Effector memory CD8-positive, alpha-beta T cell (primary cell): ENCODE measurements around the gene ZNF444.
"Not testable (repeated sequence)": the region's sequence is repeated elsewhere in the genome, so short reads cannot be mapped to it uniquely, and the experiment has no call there.

Experiments used
- ATAC-seq: fragments of 150-1000 bp; cut with Tn5 transposase; replicated peaks from 2 replicates; pipeline ENCODE4 v1.10.0; 2021; ENCODE audit warnings: mild to moderate bottlenecking, moderate library complexity
- DNase-seq, 3 experiments: peaks; one replicate each; pipeline ENCODE4 v3.0.0; 2021
- H3K27ac Mint-ChIP-seq, 2 donors: one replicate each; pipeline ENCODE4 v1.8.0; 2022; ENCODE audit warnings: mild to moderate bottlenecking in 2 of 2, mixed read lengths in 2 of 2, moderate library complexity in 2 of 2
- H3K27me3 Mint-ChIP-seq, 2 donors: one replicate each; pipeline ENCODE4 v1.8.0; 2022; ENCODE audit warnings: mixed read lengths in 2 of 2
- H3K36me3 Mint-ChIP-seq: one replicate; pipeline ENCODE4 v1.8.0; 2022; ENCODE audit warnings: mild to moderate bottlenecking, moderate library complexity, mixed read lengths; ENCODE audit not compliant: insufficient read depth
- H3K4me1 Mint-ChIP-seq, 2 donors: one replicate each; pipeline ENCODE4 v1.8.0; 2022; ENCODE audit warnings: low read depth in 2 of 2, mixed read lengths in 2 of 2
- H3K4me3 Mint-ChIP-seq, 2 donors: one replicate each; pipeline ENCODE4 v1.8.0; 2022; ENCODE audit warnings: mild to moderate bottlenecking in 2 of 2, mixed read lengths in 2 of 2, moderate library complexity in 2 of 2
- H3K9me3 Mint-ChIP-seq, 2 donors: one replicate each; pipeline ENCODE4 v1.8.0; 2022; ENCODE audit warnings: mixed read lengths in 2 of 2
- total RNA-seq, 9 experiments: gene quantifications; one replicate each; lab custom pipeline; 2026; lab: John Stamatoyannopoulos, UW

Gene ZNF444
- 4.7 to 25.1 (median 20.0) reads per million in 9 experiments for total RNA-seq

- DNase-seq (peak; percentile 97 to 99 (median 98)), ATAC-seq (peak; percentile 87)
- peak within 1 kb of the TSS; percentile 91 to 94 for H3K27ac Mint-ChIP-seq
- no peaks in the 10 kb centered on the region for H3K9me3 Mint-ChIP-seq
- peaks cover 17% of the 10 kb centered on the region for H3K36me3 Mint-ChIP-seq
- peaks cover 26 to 31% of the 10 kb centered on the region in 2 donors for H3K4me1 Mint-ChIP-seq
- H3K4me3 Mint-ChIP-seq, result peak within 1 kb of the TSS; percentile 90
- H3K27me3 Mint-ChIP-seq, result no peaks in the 10 kb centered on the region
Measured at GRCh38 chr19:56140583-56141416, at the start of gene ZNF444. TSS of gene ZNF444 (plus strand) at chr19:56141287. CDS start at chr19:56146912, 5,625 bp downstream.

GRCh38 chr19:56091751-56092546, 49.1 kb upstream of the ZNF444 start:
- ATAC-seq (peak; percentile 49), DNase-seq (no peak)
- H3K27ac Mint-ChIP-seq, result peak overlapping the region; percentile 38 to 63
- H3K36me3 Mint-ChIP-seq, result peaks cover 17% of the 10 kb centered on the region
- peak overlapping the region in 1 of 2 donors; percentile 18 for H3K4me3 Mint-ChIP-seq
- peaks cover 15 to 18% of the 10 kb centered on the region in 2 donors for H3K4me1 Mint-ChIP-seq
- H3K9me3 Mint-ChIP-seq, result no peaks in the 10 kb centered on the region
- H3K27me3 Mint-ChIP-seq, result no peaks in the 10 kb centered on the region

- DNase-seq (no peak), ATAC-seq (no peak)
- peaks cover 15 to 18% of the 10 kb centered on the region in 2 donors for H3K4me1 Mint-ChIP-seq
- no peak overlapping the region for H3K4me3 Mint-ChIP-seq
- no peak overlapping the region for H3K27ac Mint-ChIP-seq
- no peaks in the 10 kb centered on the region for H3K9me3 Mint-ChIP-seq
- H3K27me3 Mint-ChIP-seq, result no peaks in the 10 kb centered on the region
- peaks cover 19% of the 10 kb centered on the region for H3K36me3 Mint-ChIP-seq
Measured at GRCh38 chr19:56092685-56093631, 48.1 kb upstream of the ZNF444 start.

DNA sequence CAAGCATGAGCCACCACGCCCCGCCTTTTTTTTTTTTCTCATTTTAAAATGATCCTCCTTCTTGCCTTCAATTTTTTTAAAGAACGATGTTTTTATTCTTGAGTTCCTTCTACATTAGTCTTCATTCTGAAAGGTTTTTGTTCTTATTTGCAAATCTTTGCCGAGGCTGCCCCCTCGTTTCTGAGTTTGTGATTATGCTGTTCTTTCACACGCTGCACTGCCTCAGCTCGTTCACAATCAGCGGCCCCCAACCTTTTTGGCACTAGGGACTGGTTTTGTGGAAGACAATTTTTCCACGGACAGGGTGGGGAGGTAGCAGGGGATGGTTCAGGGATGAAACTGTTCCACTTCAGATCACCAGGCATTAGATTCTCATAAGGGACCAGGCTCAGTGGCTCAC, 46.6 kb upstream of the ZNF444 start:
- Mint-ChIP-seq H3K27ac (no peak overlapping the region), H3K36me3 (peaks cover 21% of the 10 kb centered on the region), H3K4me3 (no peak overlapping the region), H3K9me3 (no peaks in the 10 kb centered on the region), H3K27me3 (no peaks in the 10 kb centered on the region), H3K4me1 (peaks cover 15% of the 10 kb centered on the region in 2 donors)
- DNase-seq, result no peak
- no peak for ATAC-seq

GRCh38 chr19:56096665-56097064, 44.4 kb upstream of the ZNF444 start:
- Mint-ChIP-seq H3K27ac (no peak overlapping the region), H3K4me1 (peaks cover 11 to 15% of the 10 kb centered on the region in 2 donors), H3K27me3 (no peaks in the 10 kb centered on the region), H3K9me3 (no peaks in the 10 kb centered on the region), H3K4me3 (no peak overlapping the region), H3K36me3 (peaks cover 15% of the 10 kb centered on the region)
- no peak for ATAC-seq
- DNase-seq, result no peak

DNA sequence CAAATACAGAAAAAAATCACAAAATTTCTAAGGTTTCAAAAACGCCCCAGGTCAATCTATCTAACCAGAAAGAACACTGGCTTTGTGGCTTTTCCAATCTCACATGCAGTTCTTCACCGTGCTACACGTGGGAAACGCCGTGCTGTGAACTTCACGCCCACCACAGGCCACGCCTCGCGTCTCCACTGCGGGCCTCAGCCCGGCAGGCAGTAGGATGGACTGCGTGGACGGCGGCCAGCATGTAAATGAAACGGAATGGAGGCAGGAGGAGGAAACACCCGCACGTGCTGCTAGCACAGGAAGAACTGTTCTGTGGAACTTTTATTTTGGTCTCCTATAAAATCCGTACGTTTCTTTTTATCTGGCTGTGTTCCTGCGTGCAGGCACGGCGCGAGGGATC, 43.8 kb upstream of the ZNF444 start:
- DNase-seq, result no peak
- H3K27ac Mint-ChIP-seq, result no peak overlapping the region
- H3K36me3 Mint-ChIP-seq, result peaks cover 19% of the 10 kb centered on the region
- no peaks in the 10 kb centered on the region for H3K27me3 Mint-ChIP-seq
- H3K9me3 Mint-ChIP-seq, result no peaks in the 10 kb centered on the region
- no peak overlapping the region for H3K4me3 Mint-ChIP-seq
- no peak for ATAC-seq
- peaks cover 9 to 15% of the 10 kb centered on the region in 2 donors for H3K4me1 Mint-ChIP-seq

GRCh38 chr19:56097776-56098175, 43.3 kb upstream of the ZNF444 start:
- peaks cover 24% of the 10 kb centered on the region for H3K36me3 Mint-ChIP-seq
- DNase-seq, result no peak

DNA sequence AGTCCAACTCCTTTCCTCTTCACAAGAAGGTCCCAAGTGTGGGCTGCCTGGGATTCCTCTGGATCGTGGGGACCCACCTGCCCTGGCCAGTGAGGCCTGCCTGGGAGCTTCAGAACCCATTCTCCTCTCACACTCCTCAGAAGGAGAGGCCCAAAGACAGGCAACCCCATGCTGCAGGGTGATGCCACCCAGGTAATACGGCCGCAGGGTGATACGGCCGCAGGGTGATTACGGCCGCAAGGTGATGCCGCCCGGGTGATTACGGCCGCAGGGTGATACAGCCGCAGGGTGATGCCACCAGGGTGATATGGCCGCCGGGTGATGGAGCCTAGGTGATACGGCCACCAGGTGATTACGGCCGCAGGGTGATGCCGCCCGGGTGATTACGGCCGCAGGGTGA, 42.9 kb upstream of the ZNF444 start:
- peaks cover 22% of the 10 kb centered on the region for H3K36me3 Mint-ChIP-seq
- not testable (repeated sequence) for H3K4me3 Mint-ChIP-seq, ATAC-seq, DNase-seq, H3K27ac Mint-ChIP-seq, H3K4me1 Mint-ChIP-seq, H3K9me3 Mint-ChIP-seq, H3K27me3 Mint-ChIP-seq

More at GRCh38 chr19:56097776-56098175, 43.3 kb upstream of the ZNF444 start:
- Mint-ChIP-seq H3K27me3 (no peaks in the 10 kb centered on the region), H3K4me3 (no peak overlapping the region), H3K4me1 (peaks cover 8 to 12% of the 10 kb centered on the region in 2 donors), H3K9me3 (no peaks in the 10 kb centered on the region), H3K27ac (no peak overlapping the region)
- ATAC-seq, result no peak

DNA sequence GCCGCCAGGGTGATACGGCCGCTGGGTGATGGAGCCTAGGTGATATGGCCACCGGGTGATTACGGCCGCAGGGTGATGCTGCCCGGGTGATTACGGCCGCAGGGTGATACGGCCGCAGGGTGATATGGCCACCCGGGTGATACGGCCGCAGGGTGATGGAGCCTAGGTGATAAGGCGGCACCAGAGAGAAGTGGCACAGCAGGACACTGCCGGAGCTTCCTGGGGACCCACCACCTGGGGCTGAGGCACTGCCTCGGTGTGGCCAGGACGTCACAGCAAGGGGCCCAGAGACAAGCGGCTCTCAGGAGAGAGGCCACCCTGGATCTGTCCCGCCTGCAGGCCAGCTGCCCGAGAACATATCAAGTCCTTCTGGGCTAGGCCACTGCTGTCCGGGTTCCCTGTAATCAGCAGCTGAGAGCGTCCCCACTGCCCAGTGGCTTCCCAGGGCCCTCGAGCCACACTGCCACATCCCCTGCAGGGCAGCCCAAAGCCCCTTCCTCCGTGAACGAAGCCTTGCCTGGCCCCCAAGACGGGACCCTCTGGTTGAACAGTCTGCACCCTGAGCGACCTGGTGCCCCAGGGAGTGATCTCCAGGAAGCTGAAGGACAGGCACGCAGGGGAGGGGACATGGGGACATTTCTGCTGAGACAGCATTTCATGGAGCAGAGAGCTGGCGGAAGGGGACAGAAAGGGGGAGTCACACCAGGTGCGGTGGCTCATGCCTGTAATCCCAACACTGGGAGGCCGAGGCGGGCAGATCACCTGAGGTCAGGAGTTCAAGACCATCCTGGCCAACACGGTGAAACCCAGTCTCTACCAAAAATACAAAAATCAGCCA, 42.1 kb upstream of the ZNF444 start:
- Mint-ChIP-seq H3K9me3 (no peaks in the 10 kb centered on the region), H3K4me1 (peaks cover 5 to 8% of the 10 kb centered on the region in 2 donors), H3K27ac (no peak overlapping the region), H3K36me3 (peaks cover 22% of the 10 kb centered on the region), H3K4me3 (no peak overlapping the region), H3K27me3 (no peaks in the 10 kb centered on the region)
- no peak for ATAC-seq
- DNase-seq, result no peak

DNA sequence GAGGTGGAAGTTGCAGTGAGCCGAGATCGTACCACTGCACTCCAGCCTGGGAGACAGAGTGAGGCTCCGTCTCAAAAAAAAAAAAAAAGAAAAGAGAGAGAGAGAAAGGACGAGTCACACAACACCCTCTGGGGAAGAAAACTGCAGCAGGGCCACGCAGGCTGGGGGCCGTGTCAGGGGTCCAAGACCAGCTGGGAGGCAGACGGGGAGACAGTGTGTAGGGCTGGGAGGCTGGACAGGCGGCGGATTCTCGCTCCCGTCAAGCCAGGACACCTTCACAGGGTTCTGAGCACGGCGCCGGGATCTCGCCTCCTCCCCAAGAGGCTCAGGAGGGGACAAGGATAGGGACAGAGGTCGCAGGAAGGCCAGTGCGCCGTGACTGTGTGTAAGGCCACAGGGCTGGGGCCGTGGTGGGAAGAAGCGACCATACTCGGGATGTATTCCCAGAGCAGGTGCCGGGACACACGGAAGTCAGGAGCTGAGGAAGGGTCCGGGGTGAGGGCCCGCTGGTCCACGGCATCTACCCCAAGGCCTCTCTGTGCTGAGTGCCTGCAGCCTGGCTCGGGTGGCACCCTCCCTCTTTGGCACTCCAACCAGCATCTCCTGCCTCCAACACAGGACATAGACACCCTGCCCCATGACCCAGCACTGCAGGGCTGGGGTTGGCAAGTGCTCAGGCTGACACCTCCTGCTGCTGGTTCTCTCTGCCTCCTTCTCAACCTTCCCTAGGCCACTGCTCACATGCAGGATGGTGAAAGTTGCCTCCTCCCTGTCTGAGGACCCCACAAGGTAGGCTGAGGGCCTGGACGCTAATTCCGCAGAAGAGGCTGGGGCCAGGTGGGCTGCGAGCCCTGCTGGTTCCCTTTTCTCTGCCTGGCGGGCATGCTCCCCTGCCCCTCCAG, 41.2 kb upstream of the ZNF444 start:
- Mint-ChIP-seq H3K4me3 (no peak overlapping the region), H3K27ac (peak overlapping the region in 1 of 2 donors; percentile 19), H3K9me3 (no peaks in the 10 kb centered on the region), H3K36me3 (peaks cover 18% of the 10 kb centered on the region), H3K27me3 (no peaks in the 10 kb centered on the region), H3K4me1 (peaks cover 8% of the 10 kb centered on the region in 2 donors)
- DNase-seq (no peak), ATAC-seq (no peak)

DNA sequence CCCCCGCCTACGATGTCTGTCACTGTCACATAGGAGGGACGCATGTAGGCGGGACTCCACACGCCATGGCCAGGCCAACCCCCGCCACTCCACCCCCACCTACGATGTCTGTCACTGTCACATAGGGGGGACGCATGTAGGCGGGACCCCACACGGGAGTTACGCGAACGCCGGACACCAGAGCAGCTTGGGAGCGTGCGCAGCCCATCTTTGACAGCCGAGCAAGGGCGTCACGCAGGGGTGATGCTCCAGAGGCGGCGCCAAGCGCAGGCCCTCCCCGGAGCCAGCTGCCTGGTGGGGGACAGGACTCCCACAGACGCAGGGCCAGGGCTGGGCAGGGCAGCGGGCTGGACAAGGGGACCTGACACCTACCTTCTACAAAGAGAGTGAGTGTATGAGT, 40.0 kb upstream of the ZNF444 start:
- H3K9me3 Mint-ChIP-seq, result no peaks in the 10 kb centered on the region
- H3K4me1 Mint-ChIP-seq, result peaks cover 6 to 9% of the 10 kb centered on the region in 2 donors
- H3K4me3 Mint-ChIP-seq, result no peak overlapping the region
- no peak overlapping the region for H3K27ac Mint-ChIP-seq
- no peak for ATAC-seq
- H3K36me3 Mint-ChIP-seq, result peaks cover 17% of the 10 kb centered on the region
- DNase-seq, result no peak
- no peaks in the 10 kb centered on the region for H3K27me3 Mint-ChIP-seq
